Measurements from ENCODE around the gene FOCAD. TPM values are rescaled to one million over a fixed set of nuclear protein-coding genes. Genes with fewer than 3 reads are reported as not detected.
"Not testable (repeated sequence)": the region's sequence is repeated elsewhere in the genome, so short reads cannot be mapped to it uniquely, and the experiment has no call there.

The FOCAD gene
- total RNA-seq, 2 donors from 2014 or later = 26.3 to 26.8 TPM

- no peak for DNase-seq (ENCODE audit: low spot score)
- intact Hi-C loops (cut with DNase I) = no loop called here
Observed at GRCh38 chr9:20664501-20664900, 19.6 kb upstream of the FOCAD start.

- DNase-seq (ENCODE audit: low spot score) = no peak
- intact Hi-C loops (cut with DNase I) = no loop called here
Observed at GRCh38 chr9:20670395-20670794, 13.7 kb upstream of the FOCAD start.

- DNase-seq (ENCODE audit: low spot score) = no peak
- intact Hi-C loops (cut with DNase I) = no loop called here
Observed at GRCh38 chr9:20671635-20672034, 12.4 kb upstream of the FOCAD start.

- DNase-seq (ENCODE audit: low spot score); intact Hi-C loops (cut with DNase I): not testable (repeated sequence)
Observed at GRCh38 chr9:20673537-20673936, 10.5 kb upstream of the FOCAD start.

GRCh38 chr9:20681467-20681866 is 2.6 kb upstream of the FOCAD start:
- no peak for DNase-seq (ENCODE audit: low spot score)
- intact Hi-C loops (cut with DNase I) = no loop called here

GRCh38 chr9:20683351-20684034 is 566 bp upstream of the FOCAD start:
- intact Hi-C loops (cut with DNase I) = no loop called here
- no peak for DNase-seq (ENCODE audit: low spot score)

- no peak for DNase-seq (ENCODE audit: low spot score)
- intact Hi-C loops (cut with DNase I) = no loop called here
Observed at GRCh38 chr9:20684875-20685696, 1.0 kb downstream of the FOCAD start.

- DNase-seq (ENCODE audit: low spot score) = no peak
Observed at GRCh38 chr9:20685769-20686168, 1.7 kb downstream of the FOCAD start.

GRCh38 chr9:20689833-20690232 is 5.8 kb downstream of the FOCAD start:
- DNase-seq (ENCODE audit: low spot score) = no peak
- intact Hi-C loops (cut with DNase I) = no loop called here

More at GRCh38 chr9:20685769-20686168, 1.7 kb downstream of the FOCAD start:
- intact Hi-C loops (cut with DNase I) = no loop called here

- no peak for DNase-seq (ENCODE audit: low spot score)
- intact Hi-C loops (cut with DNase I) = no loop called here
Observed at GRCh38 chr9:20692554-20692953, 8.5 kb downstream of the FOCAD start.

GRCh38 chr9:20693068-20693467 is 9.0 kb downstream of the FOCAD start:
- intact Hi-C loops (cut with DNase I) = no loop called here
- DNase-seq (ENCODE audit: low spot score) = no peak

- intact Hi-C loops (cut with DNase I) = no loop called here
Observed at GRCh38 chr9:20694248-20694647, 10.2 kb downstream of the FOCAD start.

GRCh38 chr9:20697021-20697719 is 13.1 kb downstream of the FOCAD start:
- intact Hi-C loops (cut with DNase I) = no loop called here

More at GRCh38 chr9:20694248-20694647, 10.2 kb downstream of the FOCAD start:
- DNase-seq (ENCODE audit: low spot score) = no peak

GRCh38 chr9:20698782-20699181 is 14.7 kb downstream of the FOCAD start:
- intact Hi-C loops (cut with DNase I) = no loop called here

More at GRCh38 chr9:20697021-20697719, 13.1 kb downstream of the FOCAD start:
- no peak for DNase-seq (ENCODE audit: low spot score)

GRCh38 chr9:20701060-20701459 is 17.0 kb downstream of the FOCAD start:
- intact Hi-C loops (cut with DNase I) = no loop called here
- no peak for DNase-seq (ENCODE audit: low spot score)

More at GRCh38 chr9:20698782-20699181, 14.7 kb downstream of the FOCAD start:
- no peak for DNase-seq (ENCODE audit: low spot score)

- DNase-seq (ENCODE audit: low spot score) = no peak
- intact Hi-C loops (cut with DNase I) = no loop called here
Observed at GRCh38 chr9:20702570-20702969, 18.5 kb downstream of the FOCAD start.

- DNase-seq (ENCODE audit: low spot score) = no peak
- intact Hi-C loops (cut with DNase I) = no loop called here
Observed at GRCh38 chr9:20703146-20703545, 19.1 kb downstream of the FOCAD start.

GRCh38 chr9:20707708-20708107 is 23.6 kb downstream of the FOCAD start:
- no peak for DNase-seq (ENCODE audit: low spot score)
- intact Hi-C loops (cut with DNase I) = no loop called here

- DNase-seq (ENCODE audit: low spot score) = no peak
- intact Hi-C loops (cut with DNase I) = no loop called here
Observed at GRCh38 chr9:20713172-20713571, 29.1 kb downstream of the FOCAD start.
